GM19025 (cell line): ENCODE measurements around the gene PSMD3.
A peak's percentile ranks its signal among the peaks of the same experiment; 100 is the strongest.
"Not testable (repeated sequence)": the region's sequence is repeated elsewhere in the genome, so short reads cannot be mapped to it uniquely, and the experiment has no call there.

Experiments used
- ATAC-seq: cut with Tn5 transposase; IDR thresholded peaks from one replicate; pipeline ENCODE4 v1.9.1; 2021; ENCODE audit warnings: mild to moderate bottlenecking, low read depth, moderate library complexity; ENCODE audit not compliant: unreplicated experiment

PSMD3 gene

DNA sequence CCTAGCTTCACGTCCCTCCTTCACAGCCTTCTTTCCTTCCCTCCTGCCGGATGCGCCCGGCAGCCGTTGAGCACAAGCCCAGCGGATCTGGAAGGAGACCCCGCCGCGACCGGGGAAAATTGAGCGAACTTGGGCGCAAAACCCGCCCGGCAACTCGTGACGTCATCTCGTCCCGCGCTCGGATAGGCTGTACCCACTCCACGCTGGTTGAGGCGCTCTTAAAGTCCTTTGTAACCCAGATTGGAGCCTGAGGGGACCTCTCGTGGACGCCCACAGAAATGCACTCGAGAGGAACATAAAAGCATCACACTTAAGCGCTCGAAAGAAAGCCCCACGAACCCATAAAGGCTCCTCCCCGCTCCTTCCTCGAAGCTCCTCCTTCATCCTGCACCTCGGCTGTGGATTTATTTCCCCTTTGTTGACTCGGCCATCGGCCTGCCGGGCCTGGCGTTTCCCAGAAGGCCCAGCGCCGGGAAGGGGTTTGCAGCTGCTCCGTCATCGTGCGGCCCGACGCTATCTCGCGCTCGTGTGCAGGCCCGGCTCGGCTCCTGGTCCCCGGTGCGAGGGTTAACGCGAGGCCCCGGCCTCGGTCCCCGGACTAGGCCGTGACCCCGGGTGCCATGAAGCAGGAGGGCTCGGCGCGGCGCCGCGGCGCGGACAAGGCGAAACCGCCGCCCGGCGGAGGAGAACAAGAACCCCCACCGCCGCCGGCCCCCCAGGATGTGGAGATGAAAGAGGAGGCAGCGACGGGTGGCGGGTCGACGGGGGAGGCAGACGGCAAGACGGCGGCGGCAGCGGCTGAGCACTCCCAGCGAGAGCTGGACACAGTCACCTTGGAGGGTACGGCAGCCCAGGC is at the start of gene PSMD3:
Gene PSMD3 (plus strand): TSS at position 457 of the 856 bp plus-strand sequence. CDS start 164 bp downstream, at position 621.
- peak; percentile 96 for ATAC-seq

DNA sequence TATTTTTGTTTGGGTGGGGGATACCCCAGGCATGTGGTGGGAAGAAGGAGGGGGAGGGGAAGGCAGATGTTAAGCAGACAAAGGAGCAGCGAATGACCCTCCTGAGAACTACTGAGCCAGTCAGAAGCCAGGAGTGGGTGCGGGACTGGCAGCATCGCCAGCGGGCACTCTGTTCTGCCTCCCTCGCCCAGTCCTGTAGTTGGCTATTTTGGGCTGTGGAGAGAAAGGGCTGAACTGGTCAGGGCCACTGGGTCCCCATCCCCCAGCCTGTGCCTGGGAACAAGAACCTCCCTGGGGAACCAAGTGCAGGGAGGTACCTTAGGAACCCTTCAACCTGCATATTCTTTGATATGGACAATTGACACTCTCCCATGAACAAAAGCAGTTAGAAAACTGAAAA is 46.7 kb upstream of the PSMD3 start:
- no peak for ATAC-seq

DNA sequence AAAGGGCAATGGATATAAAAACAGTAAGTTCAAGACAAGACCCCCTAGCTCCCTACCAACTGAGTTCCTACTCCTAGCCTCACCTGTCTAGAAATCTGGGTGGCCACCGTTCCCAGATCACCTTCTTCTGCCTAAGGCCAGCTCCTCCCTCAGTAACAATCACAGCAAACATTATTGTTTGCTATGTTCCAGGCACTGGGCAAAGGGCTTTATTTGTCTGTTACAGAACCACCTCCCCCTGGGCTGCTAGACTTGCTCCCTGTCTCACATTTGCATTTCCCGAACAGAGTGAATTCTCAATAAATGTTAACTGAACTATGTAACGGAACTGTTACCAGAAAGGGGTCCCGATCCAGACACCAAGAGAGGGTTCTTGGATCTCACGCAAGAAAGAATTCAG is 46.3 kb upstream of the PSMD3 start:
- no peak for ATAC-seq

DNA sequence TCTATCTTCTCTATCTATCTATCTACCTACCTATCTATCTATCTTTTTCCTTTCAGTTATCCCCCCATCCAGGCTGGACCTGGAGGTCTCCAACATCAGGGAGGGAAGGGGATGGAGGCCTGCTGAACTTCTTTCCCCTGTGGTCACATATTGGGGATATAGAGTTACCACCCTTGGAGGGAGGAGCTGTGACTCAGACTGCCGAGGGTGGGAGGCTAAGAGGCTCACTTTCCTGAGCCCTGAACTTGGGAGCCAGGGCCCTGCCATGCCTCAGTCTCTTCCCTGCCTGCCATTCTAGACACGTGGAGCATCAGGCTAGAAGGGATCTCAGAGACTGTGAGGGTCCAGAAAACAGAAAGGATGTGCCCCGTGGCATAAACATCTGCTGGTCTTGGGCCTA is 44.7 kb upstream of the PSMD3 start:
- ATAC-seq = no peak

DNA sequence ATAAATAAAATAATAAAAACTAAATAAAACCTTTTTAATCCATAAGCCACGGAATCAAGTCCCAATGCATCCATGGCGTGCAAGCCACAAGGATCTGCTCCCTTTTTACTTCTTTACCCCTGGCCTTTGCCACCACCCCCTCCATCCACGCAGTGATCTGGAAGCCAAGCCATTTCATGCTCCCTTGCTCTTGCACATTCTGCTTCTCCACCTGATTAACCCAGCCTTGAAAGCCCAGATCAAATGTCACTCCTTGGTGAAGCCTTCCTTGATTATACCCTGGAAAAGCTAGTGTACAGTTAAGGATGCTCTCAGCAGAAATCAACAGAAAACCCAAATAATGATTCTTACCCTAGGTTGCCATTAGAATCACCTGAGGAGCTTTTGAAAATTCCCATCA is 43.2 kb upstream of the PSMD3 start:
- no peak for ATAC-seq

DNA sequence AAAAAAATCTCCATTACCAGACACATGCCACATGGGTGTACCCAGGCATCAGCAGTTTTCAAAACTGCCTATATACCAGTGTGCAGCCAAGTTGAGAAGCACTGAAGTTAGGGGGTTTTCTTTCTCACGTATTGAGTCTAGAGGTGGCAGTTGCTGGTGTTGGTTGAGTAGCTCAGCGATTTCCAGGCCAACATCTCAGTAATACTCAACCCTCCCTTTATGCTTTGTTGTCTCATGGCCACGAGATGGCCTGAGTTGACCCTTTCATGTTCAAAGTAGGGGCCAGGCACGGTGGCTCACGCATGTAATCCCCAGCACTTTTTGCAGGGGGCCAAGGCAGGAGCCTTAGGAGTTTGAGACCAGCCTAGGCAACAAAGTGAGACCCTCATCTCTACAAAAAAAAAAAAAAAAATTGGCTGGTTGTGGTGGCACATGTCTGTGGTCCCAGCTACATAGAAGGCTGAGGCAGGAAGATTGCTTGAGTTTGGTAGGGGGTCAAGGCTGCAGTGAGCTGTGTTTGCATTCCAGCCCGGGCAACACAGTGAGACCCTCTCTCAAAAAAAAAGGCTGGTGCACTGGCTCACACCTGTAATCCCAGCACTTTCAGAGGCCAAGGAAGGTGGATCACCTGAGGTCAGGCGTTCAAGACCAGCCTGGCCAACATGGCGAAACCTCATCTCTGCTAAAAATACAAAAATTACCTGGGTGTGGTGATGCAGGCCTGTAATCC is 42.3 kb upstream of the PSMD3 start:
- ATAC-seq = no peak

DNA sequence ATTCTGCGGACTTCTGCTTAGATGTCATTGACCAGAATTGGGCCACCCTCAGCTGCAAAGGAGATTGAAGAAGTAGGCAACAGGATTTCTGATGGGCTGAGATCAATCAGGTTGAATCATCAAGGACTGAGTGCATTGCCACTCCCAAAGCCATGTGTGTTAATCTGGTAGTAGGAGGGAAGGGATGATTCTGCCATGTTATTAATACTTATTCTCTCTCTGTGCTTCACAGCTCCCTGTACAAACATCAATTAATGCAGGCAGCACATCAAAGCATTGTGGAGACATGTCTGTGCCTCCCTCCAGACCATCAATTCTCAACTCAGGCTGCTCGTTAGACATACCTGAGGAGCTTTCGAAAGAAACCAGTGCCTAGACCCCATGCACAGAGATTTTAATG is 41.5 kb upstream of the PSMD3 start:
- no peak for ATAC-seq

DNA sequence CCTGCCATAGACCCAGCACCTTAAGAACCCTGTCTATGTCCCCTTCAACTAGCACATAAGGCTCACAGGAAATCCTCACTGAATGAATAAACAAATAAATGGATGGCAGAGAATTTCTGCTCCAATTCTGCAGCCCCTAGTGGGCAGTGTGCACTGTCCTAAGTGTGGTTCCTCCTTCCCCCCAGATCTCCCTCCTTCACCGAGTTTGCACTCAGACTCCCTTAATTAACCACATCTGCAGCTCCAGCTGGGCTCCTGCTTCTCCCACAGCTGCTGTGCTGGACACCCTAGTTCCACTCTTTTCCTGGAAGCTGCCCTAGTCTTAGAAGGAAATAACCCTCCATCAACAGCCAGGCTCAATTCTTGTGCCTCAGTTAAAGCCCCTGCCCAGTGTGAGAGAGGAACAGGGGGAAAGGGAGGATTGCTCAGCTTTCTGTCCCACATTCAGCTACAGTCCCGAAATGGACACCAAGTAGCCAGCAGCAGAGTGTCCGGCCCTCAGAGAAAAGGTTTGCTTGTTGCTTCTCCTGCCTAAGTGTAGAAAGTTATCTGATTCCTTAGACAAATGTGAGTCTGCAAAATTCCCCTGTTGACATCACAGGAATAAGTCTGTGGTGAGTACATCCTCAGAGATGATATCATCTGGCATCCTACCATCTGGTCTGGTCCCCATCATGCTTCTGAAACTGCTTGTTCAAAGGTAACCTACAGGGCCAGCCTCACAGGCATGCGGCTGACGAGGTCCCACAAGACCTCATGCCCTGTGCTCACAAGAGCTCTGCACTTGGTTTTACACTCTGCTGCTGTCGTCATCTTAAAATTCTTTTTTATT is 40.8 kb upstream of the PSMD3 start:
- ATAC-seq = peak; percentile 54

DNA sequence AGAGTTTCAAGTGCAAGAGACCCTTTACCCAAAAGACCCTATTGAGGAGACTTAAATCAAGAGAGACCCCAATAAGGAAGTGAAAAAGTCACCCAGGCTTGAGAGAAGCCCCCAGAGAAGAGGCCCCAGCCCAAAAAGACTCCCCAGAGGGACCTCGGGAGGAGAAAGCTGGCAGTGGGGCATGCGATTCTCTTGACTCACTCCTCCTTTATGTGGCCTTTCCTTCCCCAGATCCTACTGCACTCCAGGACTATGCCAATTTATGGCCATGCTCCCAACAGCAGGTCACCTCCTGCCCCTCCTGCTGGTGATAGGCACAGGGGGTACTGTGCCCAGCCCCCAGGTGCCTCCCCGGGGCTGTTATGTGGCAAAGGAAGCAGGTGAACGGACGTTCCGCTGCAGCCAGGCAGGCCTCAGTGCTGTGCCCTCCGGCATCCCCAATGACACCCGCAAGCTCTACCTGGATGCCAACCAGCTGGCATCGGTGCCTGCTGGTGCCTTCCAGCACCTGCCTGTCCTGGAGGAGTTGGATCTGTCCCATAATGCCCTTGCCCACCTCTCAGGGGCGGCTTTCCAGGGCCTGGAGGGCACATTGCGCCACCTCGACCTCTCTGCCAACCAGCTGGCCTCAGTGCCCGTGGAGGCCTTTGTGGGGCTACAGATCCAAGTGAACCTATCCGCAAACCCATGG is 36.8 kb upstream of the PSMD3 start:
- ATAC-seq = no peak

DNA sequence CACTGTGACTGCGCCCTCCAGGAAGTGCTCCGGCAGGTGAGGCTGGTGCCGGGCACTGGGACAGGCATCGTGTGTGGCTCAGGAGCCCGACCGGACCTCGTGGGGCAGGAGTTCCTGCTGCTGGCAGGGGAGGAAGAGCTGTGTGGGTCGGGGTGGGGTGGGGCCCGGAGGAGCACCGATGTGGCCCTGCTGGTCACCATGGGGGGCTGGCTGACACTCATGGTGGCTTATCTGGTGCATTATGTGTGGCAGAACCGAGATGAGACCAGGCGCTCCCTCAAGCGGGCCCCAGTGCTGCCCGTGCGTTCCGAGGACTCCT is 36.3 kb upstream of the PSMD3 start:
- no peak for ATAC-seq

DNA sequence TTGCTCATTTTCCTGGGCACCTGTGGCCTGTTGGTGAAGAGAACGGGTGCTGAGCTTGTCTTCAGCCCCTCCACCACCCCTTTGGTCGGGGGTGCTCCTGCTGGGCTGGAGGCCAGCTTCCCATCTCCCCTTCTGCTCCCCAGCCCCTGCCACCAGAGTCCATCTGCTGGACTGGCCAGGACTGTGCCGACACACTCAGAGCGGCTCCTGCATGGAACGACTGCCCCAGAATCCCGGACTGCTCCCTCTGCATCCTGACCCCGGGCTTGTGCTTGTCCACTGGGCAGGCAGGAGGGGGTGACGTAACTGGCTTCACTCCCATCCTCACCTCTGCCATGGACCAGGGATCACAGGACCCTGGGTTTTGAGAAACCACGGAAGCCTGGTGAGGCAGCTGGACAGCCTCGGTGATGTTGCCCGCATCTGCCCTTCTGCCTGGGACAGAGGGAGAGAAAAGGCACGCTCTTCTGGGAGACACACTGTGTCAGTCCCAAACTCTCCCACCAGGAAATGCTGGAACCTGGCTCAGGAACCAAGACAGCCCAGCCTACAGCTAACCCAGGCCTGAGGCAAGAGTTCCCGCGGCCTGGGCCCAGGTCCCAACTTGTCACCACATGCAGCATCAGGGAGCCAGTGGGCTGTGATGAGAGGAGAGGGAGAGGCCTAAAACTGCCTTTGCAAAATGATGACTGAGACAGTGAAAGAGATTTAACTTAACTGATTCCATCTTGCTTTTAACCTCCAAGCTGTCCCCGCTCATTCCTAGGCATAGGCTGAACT is 33.9 kb upstream of the PSMD3 start:
- ATAC-seq = no peak

DNA sequence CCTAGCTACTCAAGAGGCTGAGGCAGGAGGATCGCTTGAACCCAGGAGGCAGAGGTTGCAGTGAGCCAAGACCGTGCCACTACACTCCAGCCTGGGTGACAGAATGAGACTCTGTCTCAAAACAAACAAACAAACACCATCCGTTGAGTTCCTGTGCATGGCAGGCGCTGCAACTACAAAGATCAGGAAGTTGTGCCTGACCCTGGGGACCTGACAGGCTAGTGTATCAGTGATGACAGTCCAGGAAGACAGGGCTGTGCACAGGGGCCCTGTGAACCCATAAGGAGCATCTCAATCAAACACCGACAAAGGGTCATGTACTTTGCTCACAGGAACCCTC is 32.1 kb upstream of the PSMD3 start:
- not testable (repeated sequence) for ATAC-seq

DNA sequence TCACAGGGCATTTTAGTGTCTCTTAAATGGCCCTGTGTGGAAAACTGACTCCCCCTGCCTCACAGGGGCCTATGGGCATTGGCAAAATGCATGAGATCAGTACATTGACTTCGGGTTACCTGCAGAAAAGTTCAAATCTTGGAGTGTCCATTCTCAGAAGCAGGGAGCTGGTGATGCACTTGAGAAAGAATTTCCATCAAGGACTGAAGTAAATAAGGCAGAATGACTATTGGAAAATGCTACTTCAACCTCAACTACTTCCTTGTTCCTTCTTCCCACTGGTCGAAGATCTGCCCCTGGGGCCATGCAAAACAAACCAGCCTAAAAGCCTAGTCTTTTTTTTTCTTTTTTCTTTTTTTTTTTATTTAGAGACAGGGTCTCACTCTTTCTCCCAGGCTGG is 31.6 kb upstream of the PSMD3 start:
- ATAC-seq = no peak

DNA sequence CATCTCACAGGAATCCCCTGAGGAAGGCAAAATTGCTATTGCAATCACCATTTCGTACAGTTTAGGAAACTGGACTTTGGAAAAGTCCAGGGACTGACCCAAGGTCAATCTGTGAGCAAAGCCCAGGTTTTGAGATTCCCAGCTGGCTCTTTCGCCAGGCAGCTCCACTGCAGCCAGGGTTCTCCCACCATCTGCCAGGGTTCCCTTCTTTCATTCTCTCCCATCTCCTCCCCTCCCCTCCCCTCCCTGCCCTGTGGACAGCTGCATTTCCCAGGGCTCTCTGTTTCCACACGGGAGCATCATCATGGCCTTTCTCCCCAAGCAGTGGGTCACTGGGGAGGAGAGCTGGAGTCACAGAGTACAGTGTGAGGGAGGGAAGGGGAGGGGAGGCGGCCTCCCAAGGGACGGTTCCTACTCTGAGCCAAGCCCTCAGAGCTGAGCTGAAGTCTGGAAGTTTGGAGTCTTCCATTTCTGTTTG is 29.7 kb upstream of the PSMD3 start:
- ATAC-seq = no peak

DNA sequence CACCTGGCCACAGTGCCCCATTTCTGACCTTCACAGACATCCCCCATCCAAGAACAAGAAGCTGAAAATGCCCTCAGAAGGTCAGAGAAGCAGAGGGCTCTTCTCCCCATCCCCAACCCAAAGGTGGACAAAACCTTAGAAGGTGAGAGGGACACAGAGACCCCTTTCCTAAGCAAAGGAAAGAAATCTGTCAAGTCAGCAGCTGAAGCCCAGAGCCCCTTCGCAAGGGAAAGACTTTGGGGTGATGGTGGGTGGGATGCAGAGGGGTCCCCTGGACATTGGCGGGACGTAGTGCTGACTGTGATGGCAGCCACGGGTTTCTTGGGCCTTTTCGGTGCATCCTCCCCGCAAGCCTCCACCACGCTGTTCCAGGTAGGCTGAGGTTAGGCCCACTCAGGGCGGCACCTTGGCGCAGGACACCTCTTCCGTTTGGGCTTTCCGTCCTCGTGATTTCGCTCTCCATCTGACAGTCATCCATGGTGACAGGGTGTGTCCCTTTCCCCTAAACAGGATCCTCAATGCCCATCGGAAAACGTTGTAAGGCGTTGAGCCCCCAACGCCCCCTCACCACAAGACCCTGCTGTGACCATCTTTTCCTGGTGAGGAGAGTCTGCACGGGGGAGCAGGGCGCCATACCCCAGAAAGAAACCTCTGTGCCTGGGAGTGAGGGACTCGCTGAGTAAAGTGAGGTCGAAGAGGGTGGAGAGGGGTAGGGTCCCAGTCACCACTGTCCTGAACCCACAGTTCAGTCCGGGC is 28.5 kb upstream of the PSMD3 start:
- ATAC-seq = no peak

DNA sequence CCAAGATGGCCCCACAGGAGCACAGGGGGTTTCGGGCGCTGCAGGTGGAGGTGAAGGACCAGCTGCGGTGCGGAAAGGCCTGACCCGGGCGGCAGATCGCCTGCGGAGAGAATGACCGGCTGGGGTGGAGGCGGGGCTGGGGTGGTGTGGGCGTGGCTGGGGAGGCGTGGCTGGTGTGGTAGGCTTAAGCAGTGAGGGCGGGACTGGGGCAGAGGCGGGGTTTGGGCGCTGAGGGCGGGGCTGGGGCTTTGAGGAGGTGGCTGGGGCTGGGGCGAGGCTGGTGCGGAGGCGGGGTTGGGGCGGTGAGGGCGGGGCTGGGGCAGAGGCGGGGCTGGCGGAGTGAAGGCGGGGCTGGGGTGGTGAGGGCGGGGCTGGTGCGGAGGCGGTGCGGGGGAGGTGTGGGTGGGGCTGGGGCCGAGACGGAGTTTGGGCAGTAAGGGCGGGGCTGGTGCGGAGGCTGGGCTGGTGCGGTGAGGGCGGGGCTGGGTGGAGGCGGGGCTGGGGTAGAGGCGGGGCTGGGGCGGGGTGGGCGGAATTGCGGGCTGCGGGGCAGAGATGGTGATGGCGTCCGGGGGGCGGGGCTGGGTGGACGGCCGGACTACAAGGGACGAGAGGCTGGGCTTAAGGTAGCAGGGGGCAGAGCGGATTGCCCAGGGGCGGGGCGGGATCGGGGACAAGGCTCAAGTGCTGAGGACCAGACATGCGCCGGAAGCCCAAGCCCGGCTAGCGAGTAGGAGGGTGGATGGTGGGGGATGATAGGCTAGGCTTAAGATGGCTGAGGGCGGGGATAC is 27.7 kb upstream of the PSMD3 start:
- ATAC-seq = peak; percentile 72

DNA sequence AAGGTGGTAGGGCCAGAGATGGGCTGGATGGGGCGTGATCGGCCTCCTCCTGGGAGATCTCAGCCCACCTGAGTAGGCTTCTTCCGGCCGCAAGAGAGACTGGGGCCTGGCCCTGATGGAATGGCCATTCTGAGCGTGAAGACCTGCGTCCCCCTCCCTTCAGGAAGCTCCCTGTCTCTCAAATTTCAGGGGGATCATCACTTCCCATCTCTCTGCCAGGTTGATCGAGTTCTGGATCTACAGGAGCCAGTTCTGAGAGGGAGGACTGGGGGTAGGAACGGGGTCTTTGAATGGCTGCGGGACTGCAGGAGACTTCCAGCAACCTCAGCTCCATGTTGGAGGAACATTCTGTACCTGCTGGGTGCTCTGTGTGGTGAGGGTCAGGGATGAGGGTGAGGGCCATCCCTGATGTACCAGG is 27.1 kb upstream of the PSMD3 start:
- ATAC-seq = no peak

DNA sequence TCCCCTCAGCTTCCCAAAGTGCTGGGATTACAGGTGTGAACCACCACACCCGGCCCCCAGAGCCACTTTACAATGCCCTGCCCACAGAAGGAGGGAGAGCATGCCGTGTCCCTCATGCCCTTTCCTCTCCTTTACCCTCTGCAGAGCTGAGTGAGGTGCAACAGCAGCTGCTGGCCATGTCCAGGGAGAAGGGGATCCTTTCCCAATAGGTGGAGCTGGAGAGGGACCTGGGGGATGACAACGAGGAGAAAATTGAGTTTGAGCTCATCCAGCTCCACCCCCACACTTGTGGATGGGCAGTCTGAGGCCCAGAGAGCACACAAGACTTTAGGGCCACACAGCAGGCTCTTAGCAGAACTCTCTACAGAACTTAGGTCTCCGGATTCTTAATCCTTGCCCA is 25.7 kb upstream of the PSMD3 start:
- no peak for ATAC-seq
